ENCODE measurements around the gene TMPRSS13.

TMPRSS13 gene

DNA sequence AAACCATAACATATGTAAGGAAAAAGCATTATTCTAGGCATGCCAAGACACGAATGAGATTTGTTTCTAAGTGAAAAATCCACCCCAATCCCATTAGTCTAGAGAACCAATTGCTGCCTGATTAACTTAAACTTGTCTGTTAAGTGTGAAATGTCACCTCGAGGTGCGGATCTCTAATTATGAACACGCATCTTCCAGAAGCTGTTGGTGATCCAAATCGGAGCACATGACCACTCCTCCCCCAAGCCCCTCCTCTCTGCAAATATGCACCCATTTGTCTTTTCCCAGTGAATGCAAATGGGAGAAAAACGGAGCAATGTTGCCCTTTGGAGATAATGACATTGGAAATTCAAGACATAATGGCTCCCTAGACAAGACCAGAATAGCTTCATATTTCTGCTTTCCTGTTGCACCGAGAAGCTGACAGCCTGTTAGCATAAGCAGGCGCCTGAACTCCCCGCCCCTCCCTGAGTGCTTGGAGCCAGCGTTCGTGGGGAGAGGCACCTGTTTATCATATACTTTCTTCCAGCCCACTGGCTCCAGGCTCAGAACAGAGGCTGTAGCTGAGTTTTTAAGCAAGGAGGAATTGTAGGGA is 46.8 kb downstream of the TMPRSS13 start:
- no peak overlapping the region for H3K4me3 ChIP-seq (ENCODE audit: low read depth, low read length)
- no peak for DNase-seq (ENCODE audit: low read depth)
- TF ChIP-seq, protein P1, sequence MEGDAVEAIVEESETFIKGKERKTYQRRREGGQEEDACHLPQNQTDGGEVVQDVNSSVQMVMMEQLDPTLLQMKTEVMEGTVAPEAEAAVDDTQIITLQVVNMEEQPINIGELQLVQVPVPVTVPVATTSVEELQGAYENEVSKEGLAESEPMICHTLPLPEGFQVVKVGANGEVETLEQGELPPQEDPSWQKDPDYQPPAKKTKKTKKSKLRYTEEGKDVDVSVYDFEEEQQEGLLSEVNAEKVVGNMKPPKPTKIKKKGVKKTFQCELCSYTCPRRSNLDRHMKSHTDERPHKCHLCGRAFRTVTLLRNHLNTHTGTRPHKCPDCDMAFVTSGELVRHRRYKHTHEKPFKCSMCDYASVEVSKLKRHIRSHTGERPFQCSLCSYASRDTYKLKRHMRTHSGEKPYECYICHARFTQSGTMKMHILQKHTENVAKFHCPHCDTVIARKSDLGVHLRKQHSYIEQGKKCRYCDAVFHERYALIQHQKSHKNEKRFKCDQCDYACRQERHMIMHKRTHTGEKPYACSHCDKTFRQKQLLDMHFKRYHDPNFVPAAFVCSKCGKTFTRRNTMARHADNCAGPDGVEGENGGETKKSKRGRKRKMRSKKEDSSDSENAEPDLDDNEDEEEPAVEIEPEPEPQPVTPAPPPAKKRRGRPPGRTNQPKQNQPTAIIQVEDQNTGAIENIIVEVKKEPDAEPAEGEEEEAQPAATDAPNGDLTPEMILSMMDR (IDR thresholded peaks at IDR 0.05; ENCODE audit: control insufficient read depth, extremely low read depth, insufficient read depth), result no peak

DNA sequence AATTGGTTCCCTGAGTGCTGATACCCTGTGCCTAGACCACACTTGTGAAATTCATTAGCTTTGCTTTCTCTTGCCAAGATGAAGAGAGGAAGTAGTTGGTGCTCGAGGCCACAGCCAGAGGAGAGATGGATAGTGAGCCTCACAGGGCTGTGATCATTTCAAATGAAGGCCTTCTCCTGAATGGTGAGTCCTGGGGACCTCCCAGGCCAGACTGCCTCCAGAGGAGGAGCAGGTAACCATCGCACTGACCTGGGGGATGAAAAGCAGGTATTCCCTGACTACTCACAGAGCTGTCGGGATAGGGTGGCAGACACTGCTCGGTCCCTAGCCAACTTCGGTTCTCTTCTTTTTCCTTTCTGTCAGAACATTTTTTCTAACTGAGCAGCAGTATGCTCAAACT is 48.0 kb downstream of the TMPRSS13 start:
- no peak for DNase-seq (ENCODE audit: low read depth)
- no peak overlapping the region for H3K4me3 ChIP-seq (ENCODE audit: low read depth, low read length)
- TF ChIP-seq, protein P1 (IDR thresholded peaks at IDR 0.05; ENCODE audit: control insufficient read depth, extremely low read depth, insufficient read depth), result no peak

DNA sequence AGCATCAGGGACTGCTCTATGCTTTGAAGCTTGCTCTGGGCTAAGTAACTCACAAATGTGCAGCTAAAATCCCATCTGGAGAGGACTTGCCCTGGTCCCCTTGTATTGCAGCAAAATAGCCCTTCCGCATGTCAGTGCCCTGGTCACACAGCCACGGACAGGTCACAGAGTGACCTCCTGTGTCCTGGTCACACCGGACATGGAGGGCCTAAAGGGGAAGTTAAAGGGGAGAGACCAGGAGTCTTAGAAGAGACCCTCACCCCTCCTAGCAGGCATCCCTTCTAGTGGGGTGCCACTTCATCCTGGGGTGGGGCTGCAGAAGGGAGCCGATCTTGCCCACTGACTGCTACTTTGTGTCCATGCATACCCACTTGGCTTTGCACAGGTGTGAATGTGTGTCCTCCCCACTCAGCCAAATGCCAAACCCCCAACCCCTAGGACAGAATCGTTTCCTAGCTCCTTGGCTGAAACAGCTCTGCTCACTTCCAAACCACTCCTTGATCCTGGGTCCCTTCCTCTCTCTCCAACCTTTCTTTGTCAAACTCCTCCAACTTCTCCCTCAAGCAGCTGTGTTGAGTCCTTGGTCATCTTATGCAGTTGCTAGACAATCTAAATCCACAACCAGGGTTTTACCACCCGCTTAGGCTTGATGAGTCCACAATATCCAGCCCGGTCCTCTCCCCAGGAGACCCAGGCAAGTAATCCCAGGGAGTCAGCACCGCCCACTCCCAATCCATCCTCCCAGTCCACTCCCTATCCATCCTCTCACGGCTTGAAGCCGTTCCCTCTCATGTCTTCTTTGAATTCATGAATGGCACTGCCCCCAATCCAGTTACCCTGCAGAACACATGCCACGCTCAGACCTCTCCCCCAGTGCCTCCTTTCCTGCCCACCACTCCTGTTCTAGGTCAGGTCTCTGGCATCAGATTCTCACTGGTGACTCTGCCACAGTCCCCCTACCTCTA is 49.4 kb downstream of the TMPRSS13 start:
- H3K4me3 ChIP-seq (ENCODE audit: low read depth, low read length), result no peak overlapping the region
- DNase-seq (ENCODE audit: low read depth), result no peak
- TF ChIP-seq, protein P1 (IDR thresholded peaks at IDR 0.05; ENCODE audit: control insufficient read depth, extremely low read depth, insufficient read depth), result no peak

DNA sequence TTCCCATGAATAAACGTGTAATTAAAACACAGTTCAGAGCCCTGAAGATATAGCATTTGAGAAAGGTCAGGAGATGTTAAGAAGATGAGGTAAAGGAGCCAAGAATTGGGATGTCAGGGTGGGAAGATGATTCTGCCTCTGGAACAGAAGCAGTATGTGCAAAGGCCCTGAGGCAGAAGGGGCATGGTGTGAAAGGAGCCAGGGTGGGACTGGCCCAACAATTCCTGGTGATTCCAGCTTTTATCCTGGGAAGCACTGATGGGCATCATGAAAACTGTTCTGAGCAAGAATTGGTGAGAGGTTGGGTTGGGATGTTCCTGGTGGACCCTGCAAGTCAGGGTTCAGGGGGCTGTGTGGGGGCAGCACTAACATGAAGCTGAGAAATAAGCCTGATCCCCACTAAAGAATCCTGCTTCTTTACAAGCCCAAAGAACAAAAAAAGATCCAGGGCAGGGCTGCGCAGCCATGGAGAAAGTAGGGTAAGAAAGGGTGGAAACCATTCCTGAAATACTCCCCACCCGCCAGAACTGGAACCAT is 50.2 kb downstream of the TMPRSS13 start:
- H3K4me3 ChIP-seq (ENCODE audit: low read depth, low read length), result no peak overlapping the region
- DNase-seq (ENCODE audit: low read depth), result no peak
- TF ChIP-seq, protein P1 (IDR thresholded peaks at IDR 0.05; ENCODE audit: control insufficient read depth, extremely low read depth, insufficient read depth), result no peak

DNA sequence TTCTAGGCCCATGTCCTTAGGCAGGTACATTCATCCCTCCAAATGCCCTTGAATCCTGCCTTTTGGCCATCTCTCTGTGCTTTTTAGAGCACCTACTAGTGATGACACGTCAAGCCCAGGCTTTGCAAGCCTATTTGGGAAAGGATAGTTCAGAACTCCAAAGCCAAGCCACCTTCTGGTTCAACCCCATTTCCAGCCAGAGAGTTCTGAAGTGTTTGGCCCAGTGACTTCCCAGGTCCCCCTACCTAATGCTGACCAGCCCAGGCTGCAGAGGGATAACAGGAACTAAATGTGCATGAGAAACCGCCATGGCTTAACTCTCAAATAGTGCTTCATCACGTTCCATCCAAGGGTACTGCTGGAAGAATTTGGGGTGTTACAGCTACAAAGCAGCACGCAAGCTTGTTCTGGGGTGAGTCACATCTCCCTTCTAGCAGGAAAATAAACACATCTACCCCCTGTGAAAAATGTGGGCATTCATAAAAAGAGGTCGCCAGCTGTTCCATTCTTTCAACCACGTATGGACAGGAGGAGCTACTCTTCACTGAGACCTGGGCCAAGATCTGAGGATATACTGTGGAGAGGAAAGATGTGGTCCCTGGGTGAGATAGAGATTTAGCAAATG is 50.8 kb downstream of the TMPRSS13 start:
- TF ChIP-seq, protein P1 (IDR thresholded peaks at IDR 0.05; ENCODE audit: control insufficient read depth, extremely low read depth, insufficient read depth), result no peak
- H3K4me3 ChIP-seq (ENCODE audit: low read depth, low read length), result no peak overlapping the region
- no peak for DNase-seq (ENCODE audit: low read depth)

DNA sequence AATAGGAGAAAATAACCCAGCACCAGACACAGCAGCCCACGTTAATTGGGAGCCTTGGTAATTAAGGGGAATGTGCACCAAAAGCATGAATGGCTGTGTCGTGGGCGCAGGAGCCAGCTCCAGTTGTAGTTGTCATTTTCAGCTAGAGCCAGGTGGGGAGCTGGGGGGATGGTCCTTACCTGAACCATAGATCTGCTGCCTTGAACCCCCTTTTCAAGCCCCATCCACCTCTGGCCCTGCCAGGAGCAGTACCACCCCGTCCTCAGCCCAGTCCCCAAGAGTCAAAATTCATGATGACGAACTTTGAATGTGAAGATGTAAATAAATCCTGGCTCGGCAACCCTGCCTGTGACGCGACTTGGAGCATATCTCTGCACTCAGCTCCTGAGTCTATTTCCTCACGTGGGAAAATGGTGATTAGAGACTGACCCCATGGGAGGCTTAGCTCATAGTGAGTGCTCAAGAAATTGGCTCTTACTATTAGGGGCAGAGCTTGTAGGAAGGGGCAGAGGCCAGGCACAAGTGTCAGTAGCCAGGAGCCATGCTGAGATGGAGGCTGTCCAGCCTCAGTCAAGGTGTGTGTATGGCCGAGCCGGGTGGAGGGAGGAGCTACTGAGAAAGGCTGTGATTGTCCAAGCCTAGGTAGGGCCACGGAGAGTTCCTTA is 52.0 kb downstream of the TMPRSS13 start:
- TF ChIP-seq, protein P1 (IDR thresholded peaks at IDR 0.05; ENCODE audit: control insufficient read depth, extremely low read depth, insufficient read depth), result no peak
- H3K4me3 ChIP-seq (ENCODE audit: low read depth, low read length), result no peak overlapping the region
- DNase-seq (ENCODE audit: low read depth), result no peak
